NCI-H510A (cell line): ENCODE data around the gene APH1B.
A peak's percentile ranks its signal among the peaks of the same experiment; 100 is the strongest.
"Not testable (repeated sequence)": the region's sequence is repeated elsewhere in the genome, so short reads cannot be mapped to it uniquely, and the experiment has no call there.

ENCODE experiments used
- DNase-seq: peaks from one replicate; lab custom pipeline; 2025; lab: John Stamatoyannopoulos, UW

APH1B gene

GRCh38 chr15:63299943-63300575 lies 22.7 kb downstream of the APH1B start:
- no peak for DNase-seq

GRCh38 chr15:63301088-63301487 lies 23.7 kb downstream of the APH1B start:
- DNase-seq = no peak

DNA sequence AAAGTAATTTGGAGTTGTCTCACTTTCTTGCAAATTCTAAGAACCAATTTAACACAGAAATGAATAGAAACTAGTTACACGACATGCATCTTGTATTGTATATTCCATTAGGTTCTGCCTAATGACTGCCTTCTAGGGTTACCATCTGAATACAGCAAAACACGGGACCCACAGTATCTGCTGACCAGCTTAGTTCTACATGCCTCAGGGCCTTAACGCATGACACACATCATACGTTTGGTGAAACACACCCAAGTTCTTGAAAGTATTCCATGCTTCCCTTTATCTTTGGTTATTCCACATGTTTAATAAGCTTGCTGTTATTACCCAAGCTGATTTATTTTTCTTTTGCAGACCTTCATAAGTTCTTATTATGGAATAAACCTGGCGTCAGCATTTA lies 27.9 kb downstream of the APH1B start:
- no peak for DNase-seq

- DNase-seq = no peak
These were observed 29.2 kb downstream of the APH1B start for GRCh38 chr15:63306492-63307073.

- DNase-seq = no peak
These were observed 31.1 kb downstream of the APH1B start for GRCh38 chr15:63308491-63308890.

DNA sequence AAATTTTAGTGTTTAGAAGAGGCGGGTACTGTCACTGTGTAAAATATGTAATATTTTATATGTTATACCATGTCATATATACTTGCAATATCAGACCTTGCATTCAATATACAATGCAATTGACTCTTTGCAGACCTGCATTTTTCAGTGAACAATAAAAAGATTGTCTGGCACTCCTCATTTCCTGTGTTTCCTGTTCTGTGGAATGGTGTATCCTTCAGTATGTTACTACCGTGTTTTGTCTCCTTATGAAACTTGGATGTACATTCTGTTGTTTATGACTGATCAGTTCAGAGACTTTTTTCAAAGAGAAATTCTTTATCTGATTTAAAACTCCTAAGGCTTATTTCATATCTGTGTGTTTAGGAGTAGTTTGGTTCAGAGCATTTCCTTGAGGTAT lies 31.5 kb downstream of the APH1B start:
- no peak for DNase-seq

DNA sequence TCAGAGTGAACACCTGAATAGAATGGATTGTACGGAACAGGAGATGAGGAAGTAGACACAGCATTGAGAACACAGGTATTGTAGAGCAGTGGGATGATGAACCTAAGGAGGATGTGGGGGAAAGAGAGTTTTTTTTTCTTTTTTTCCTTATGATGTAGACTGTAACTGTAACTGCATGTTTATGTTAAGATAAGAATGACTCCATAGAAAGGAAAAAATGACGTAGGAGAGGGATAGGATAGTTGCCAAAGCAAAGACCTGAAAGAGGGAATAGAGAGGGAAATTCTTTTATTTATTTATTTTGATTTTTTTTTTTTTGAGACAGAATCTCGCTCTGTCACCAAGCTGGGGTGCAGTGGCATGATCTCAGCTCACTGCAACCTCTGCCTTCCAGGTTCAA lies 33.2 kb downstream of the APH1B start:
- no peak for DNase-seq

DNA sequence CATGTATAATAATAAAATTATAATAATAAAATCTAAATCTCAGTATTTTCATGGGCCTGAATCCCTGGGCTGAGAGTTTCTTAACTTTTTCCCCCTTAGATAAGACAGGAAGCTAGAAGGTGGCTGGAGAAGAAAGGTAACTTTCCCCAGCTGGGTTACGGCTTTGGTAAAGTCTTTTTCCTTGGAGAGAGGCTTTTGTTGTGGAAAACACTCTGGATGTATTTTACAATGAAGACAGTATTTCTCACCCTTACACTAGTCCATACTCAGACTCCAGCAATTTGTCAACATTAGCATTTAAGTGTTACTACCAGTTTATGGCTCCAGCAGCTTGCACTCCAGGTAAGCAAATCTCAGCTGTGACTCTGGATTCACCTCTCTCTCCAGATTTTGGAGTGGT lies 34.9 kb downstream of the APH1B start:
- no peak for DNase-seq

DNA sequence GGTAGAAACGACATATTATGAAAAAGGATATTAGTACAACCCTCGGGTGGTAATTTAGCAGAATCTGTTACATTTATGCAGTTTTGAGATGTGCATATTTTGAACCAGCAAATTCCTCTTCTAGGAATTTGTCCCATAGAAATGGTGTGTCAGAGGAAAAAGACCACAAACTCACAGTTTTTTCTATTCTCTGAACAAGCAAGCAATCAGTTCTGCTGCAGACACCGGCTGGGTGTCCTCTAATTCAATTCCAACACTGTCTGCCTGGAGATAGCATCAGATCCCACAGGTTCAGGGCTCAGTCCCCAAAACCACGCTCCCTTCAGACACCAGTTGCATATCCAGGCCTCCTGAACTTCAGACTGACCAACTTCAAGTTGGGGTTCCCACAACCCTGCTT lies 36.4 kb downstream of the APH1B start:
- DNase-seq = no peak

- DNase-seq = no peak
These were observed 37.0 kb downstream of the APH1B start for GRCh38 chr15:63314409-63314808.

- no peak for DNase-seq
These were observed 40.9 kb downstream of the APH1B start for GRCh38 chr15:63318344-63318743.

- DNase-seq = no peak
These were observed 41.7 kb downstream of the APH1B start for GRCh38 chr15:63319065-63319464.

- not testable (repeated sequence) for DNase-seq
These were observed 43.0 kb downstream of the APH1B start for GRCh38 chr15:63320446-63320845.

- not testable (repeated sequence) for DNase-seq
These were observed 43.6 kb downstream of the APH1B start for GRCh38 chr15:63320981-63321380.

DNA sequence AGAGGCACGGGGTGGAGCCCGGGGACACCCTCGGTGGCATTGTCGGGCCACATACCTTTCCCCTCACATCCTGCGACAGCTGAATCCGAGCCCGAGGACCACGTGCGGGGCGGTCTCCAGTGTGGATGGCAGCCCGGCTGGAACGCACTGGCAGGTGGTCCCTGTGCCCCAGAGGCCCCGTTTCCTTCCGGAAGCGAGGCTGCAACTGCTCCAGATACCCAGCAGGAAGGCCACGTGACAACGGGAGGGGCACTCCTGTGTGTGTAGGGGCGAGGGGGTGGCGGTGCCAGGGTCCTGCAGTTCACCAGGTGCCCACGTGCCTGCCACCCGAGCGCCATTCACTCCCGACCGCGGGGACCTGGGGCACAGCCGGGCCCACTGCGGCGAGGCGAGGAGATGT lies 44.1 kb downstream of the APH1B start:
- DNase-seq = no peak

- DNase-seq = no peak
These were observed 45.1 kb downstream of the APH1B start for GRCh38 chr15:63322541-63322940.

- no peak for DNase-seq
These were observed 46.6 kb downstream of the APH1B start for GRCh38 chr15:63323798-63324563.

DNA sequence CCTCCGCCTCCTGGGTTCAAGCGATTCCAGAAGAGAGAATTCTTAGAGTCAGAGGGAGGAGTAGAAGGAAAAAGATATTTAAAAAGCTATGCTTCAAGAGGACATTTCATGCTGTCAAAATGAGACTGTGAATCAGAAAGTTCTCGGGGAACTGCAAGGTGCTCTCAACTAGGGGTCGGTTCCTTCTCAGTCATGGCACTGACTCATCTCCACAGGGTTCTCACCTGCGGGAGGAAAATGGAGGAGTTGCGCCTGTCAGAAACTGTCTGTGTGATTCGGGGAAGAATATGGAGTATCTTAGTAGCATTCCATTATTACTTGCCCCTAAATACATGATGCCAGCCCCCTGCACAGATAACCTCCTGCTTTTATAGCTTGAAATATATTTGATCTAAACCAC lies 47.4 kb downstream of the APH1B start:
- no peak for DNase-seq

GRCh38 chr15:63327648-63328421 lies 50.4 kb downstream of the APH1B start:
- no peak for DNase-seq

- DNase-seq = peak; percentile 48
These were observed 52.4 kb downstream of the APH1B start for GRCh38 chr15:63329567-63330350.

- no peak for DNase-seq
These were observed 53.5 kb downstream of the APH1B start for GRCh38 chr15:63330926-63331325.

GRCh38 chr15:63331456-63331855 lies 54.1 kb downstream of the APH1B start:
- no peak for DNase-seq
